Heart left ventricle (tissue), 16 donors: ENCODE results near the gene SORBS1. TPM values are rescaled to one million over a fixed set of nuclear protein-coding genes. Genes with fewer than 3 reads are reported as not detected.
A peak's percentile ranks its signal among the peaks of the same experiment; 100 is the strongest.

Experiments
- ATAC-seq, 4 donors: fragments of 200-7000 bp; cut with Tn5 transposase; one replicate each; pipeline ENCODE4 v1.9.1; 2020 to 2022; ENCODE audit warnings: moderate library complexity in 4 of 4, mild to moderate bottlenecking in 3 of 4, moderate number of reproducible peaks in 1 of 4
- DNase-seq, 5 donors: peaks; one replicate each; pipeline ENCODE4 v3.0.0-alpha.2; 2020
- H3K27ac ChIP-seq, 12 donors: fragments of 200-600 bp; sonication (generic) in 4 of 12; one replicate each; pipeline versions ENCODE4 v1.5.0 to v1.8.0; 2016 to 2022; ENCODE audit warnings: mild to moderate bottlenecking in 2 of 12
- H3K27me3 ChIP-seq, 9 donors: fragments of 200-600 bp; sonication (generic) in 2 of 9; one replicate each; pipeline versions ENCODE4 v1.5.1 to v1.8.0; 2016 to 2022; ENCODE audit warnings: mild to moderate bottlenecking in 3 of 9
- H3K36me3 ChIP-seq, 9 donors: fragments of 200-600 bp; sonication (generic) in 2 of 9; one replicate each; pipeline versions ENCODE4 v1.5.0 to v1.8.0; 2018 to 2022; ENCODE audit warnings: mild to moderate bottlenecking in 2 of 9
- H3K4me1 ChIP-seq, 12 donors: fragments of 200-600 bp; sonication (generic) in 4 of 12; one replicate each; pipeline versions ENCODE4 v1.5.0 to v1.8.0; 2016 to 2022; ENCODE audit warnings: mild to moderate bottlenecking in 3 of 12
- H3K4me3 ChIP-seq, 12 donors: fragments of 200-600 bp; sonication (generic) in 4 of 12; one replicate each; pipeline versions ENCODE4 v1.5.0 to v1.8.0; 2017 to 2022; ENCODE audit warnings: mild to moderate bottlenecking in 9 of 12, moderate library complexity in 4 of 12
- H3K9me3 ChIP-seq, 12 donors: fragments of 200-600 bp; sonication (generic) in 4 of 12; one replicate each; pipeline versions ENCODE4 v1.5.0 to v1.8.0; 2016 to 2022; ENCODE audit warnings: mild to moderate bottlenecking in 1 of 12
- POLR2A ChIP-seq, 2 donors: fragments of 450-650 bp; IDR thresholded peaks; one replicate each; pipeline ENCODE4 v1.6.1; 2017; ENCODE audit warnings: antibody characterized with exemption in 2 of 2, mild to moderate bottlenecking in 2 of 2, moderate library complexity in 2 of 2
- WGBS, 4 donors: extraction: QIAGEN DNeasy Blood & Tissue Kit in 2 of 4; methylation state at CpG; one replicate each; pipeline versions ENCODE4 v1.1.5 to v1.1.7; 2013 to 2018; 5-methylcytosine and 5-hydroxymethylcytosine counted together
- intact Hi-C, 10 donors: fragments of 100-400 bp; cut with DNase I; formaldehyde crosslinking; loops; one replicate each; pipeline versions ENCODE4 v1.11.1 to v1.14.2; 2022
- polyA plus RNA-seq, 2 donors: library from polyadenylated mRNA; stranded (reverse); fragments of 200-250 nt; gene quantifications; one replicate each; pipeline ENCODE4 v1.2.3, GENCODE V29; 2013
- total RNA-seq, 9 donors: library from RNA; depleted of rRNA in 2 of 9; stranded (reverse); fragments of >200 nt in 2 of 9; fragmentation: NEBNext Ultra II Directional in 3 of 9; extraction: Animal tissue kit (Norgen Biotek cat#: 25700) in 3 of 9; gene quantifications; one replicate each; pipeline versions ENCODE4 v1.1.0 to v1.2.4, GENCODE V29; 2016 to 2023
- TF ChIP-seq, protein P1 (sequence below), 12 donors: fragments of 200-600 bp; sonication (generic) in 4 of 12; IDR thresholded peaks; one replicate each; pipeline versions ENCODE4 v1.5.0 to v1.8.0; 2018 to 2022; ENCODE audit warnings: antibody characterized with exemption in 12 of 12, mild to moderate bottlenecking in 5 of 12
- donor health status: ischemic (EF 13 %, LVEDD 7.1; RV severe dilation, severe dysfunction).
- donor health status: healthy with polysubstance abuse.
- donor health status: DM: no; HTN: yes; CAD: no.
- donor health status: DM: no; HTN: no; CAD: no.
- donor health status: ischemic (EF 25% LVEDD 6.9; RV normal size, moderate dysfunction).
- donor health status: ischemic (EF 25% LVEDD 5.7; RV mildly dilated, moderate dysfunction).
- donor health status: healthy.
- donor health status: DM: yes; HTN: yes; CAD: no.
- donor health status: ischemic (EF 35%, LVEDD 5.7; RV mildly dilated, moderate dysfunction).
- donor health status: nonischemic (EF 11% LVEDD 7.7; RV severe dilation, severe dysfunction).
- donor health status: DM: yes; HTN: yes; CAD: no.
- donor health status: PGD.
- donor health status: ischemic (EF 29% LVEDD 5.4; RV normal size, mild dysfunction).
- donor health status: nonischemic (EF 23%, LVEDD 6.1; RV moderate dilation, normal function).

SORBS1 gene
- total and polyA plus RNA-seq, 11 donors = 355 to 1,440 (median 886) TPM

DNA sequence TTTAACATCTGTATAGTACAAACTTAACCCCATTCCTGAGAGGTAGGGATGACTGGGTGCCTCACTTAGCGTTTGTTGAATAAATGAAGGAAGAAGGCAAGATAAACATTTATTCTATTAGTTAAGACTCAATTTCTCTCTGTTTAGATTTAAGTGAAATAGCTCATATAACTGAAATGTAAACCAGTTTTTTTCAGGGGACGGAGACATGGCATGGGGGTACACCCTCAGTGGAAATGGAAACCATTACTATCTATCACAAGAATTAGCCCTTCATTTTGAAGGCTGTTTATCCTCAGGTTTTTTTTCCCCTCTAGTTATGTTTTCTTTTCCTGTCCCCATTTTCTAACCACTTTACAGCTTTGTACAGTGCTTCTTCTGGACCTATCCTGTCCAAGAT, 234.8 kb downstream of the SORBS1 start:
- 93 to 96% (median 94%) methylated on average over 2 of the region's 2 CpGs for WGBS, 4 donors
- peaks cover 0 to 96% (median 35%) of the 10 kb centered on the region in 9 donors for H3K36me3 ChIP-seq
- H3K4me1 ChIP-seq = peaks cover 4 to 74% (median 33%) of the 10 kb centered on the region in 12 donors

DNA sequence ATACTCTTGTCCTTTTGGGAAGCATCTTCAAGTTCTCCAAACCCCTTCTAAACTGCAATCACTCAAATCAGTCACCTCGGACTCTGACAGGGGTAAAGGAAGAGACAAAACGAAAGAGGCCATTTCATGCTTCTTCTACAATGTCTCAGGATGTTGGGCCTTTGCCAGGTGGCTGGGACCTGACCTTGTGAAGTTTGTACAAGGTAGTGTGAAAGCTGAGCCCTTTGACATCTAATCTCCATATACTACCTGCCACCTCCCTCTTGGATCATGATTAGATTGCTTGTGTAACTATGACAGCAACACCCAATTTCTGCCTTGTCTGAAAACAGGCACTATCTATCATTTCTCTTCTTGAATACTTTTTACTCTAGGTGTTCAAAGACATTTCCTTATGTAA, 235.3 kb downstream of the SORBS1 start:
- H3K27me3 ChIP-seq = no peaks in the 10 kb centered on the region
- H3K27ac ChIP-seq = peak overlapping the region in 3 of 12 donors; percentile 15 to 28 (median 27)
- peaks cover 4 to 70% (median 33%) of the 10 kb centered on the region in 12 donors for H3K4me1 ChIP-seq
- intact Hi-C loops = loop anchor here in 1 of 10 donors (5.0 kb wide), 1 partner anchor 34 kb away; the partner anchor contains the start of gene PDLIM1
- DNase-seq = no peak
- ATAC-seq = no peak
- H3K9me3 ChIP-seq = no peaks in the 10 kb centered on the region
- 61 to 80% (median 70%) methylated on average over 2 of the region's 2 CpGs for WGBS, 4 donors
- no peak overlapping the region for H3K4me3 ChIP-seq
- TF ChIP-seq, protein P1, sequence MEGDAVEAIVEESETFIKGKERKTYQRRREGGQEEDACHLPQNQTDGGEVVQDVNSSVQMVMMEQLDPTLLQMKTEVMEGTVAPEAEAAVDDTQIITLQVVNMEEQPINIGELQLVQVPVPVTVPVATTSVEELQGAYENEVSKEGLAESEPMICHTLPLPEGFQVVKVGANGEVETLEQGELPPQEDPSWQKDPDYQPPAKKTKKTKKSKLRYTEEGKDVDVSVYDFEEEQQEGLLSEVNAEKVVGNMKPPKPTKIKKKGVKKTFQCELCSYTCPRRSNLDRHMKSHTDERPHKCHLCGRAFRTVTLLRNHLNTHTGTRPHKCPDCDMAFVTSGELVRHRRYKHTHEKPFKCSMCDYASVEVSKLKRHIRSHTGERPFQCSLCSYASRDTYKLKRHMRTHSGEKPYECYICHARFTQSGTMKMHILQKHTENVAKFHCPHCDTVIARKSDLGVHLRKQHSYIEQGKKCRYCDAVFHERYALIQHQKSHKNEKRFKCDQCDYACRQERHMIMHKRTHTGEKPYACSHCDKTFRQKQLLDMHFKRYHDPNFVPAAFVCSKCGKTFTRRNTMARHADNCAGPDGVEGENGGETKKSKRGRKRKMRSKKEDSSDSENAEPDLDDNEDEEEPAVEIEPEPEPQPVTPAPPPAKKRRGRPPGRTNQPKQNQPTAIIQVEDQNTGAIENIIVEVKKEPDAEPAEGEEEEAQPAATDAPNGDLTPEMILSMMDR (IDR thresholded peaks at IDR 0.05) = no peak
- TF ChIP-seq POLR2A (IDR thresholded peaks at IDR 0.05) = no peak
- peaks cover 0 to 96% (median 37%) of the 10 kb centered on the region in 9 donors for H3K36me3 ChIP-seq

More for the DNA sequence above, 234.8 kb downstream of the SORBS1 start:
- Histone ChIP-seq H3K9me3 (no peaks in the 10 kb centered on the region), H3K27me3 (no peaks in the 10 kb centered on the region), H3K4me3 (no peak overlapping the region), H3K27ac (peak overlapping the region in 4 of 12 donors; percentile 20 to 70 (median 55))
- intact Hi-C loops = loop anchor here in 1 of 10 donors (5.0 kb wide), 1 partner anchor 34 kb away; the partner anchor contains the start of gene PDLIM1
- TF ChIP-seq, protein P1 (IDR thresholded peaks at IDR 0.05) = no peak
- TF ChIP-seq POLR2A (IDR thresholded peaks at IDR 0.05) = no peak
- DNase-seq (no peak), ATAC-seq (no peak)

- Histone ChIP-seq H3K4me1 (peaks cover 4 to 66% (median 32%) of the 10 kb centered on the region in 12 donors), H3K4me3 (no peak overlapping the region), H3K27ac (peak overlapping the region in 9 of 12 donors; percentile 0 to 64 (median 32)), H3K27me3 (no peaks in the 10 kb centered on the region), H3K36me3 (peaks cover 0 to 96% (median 49%) of the 10 kb centered on the region in 9 donors), H3K9me3 (no peaks in the 10 kb centered on the region)
- 59 to 66% (median 63%) methylated on average over 11 of the region's 11 CpGs for WGBS, 4 donors
- peak in 1 of 5 donors; percentile 51 for DNase-seq
- peak in 3 of 4 donors; percentile 39 to 84 (median 63) for ATAC-seq
- intact Hi-C loops = loop anchor here in 1 of 10 donors (5.0 kb wide), 1 partner anchor 32 kb away; the partner anchor contains the start of gene PDLIM1
- no peak for TF ChIP-seq POLR2A (IDR thresholded peaks at IDR 0.05)
- TF ChIP-seq, protein P1 (IDR thresholded peaks at IDR 0.05) = no peak
Observed at GRCh38 chr10:95324436-95325268, 236.5 kb downstream of the SORBS1 start.
